GM23338 (cell line): Measurements from ENCODE around the gene SPHKAP. TPM values are rescaled to one million over a fixed set of nuclear protein-coding genes. Genes with fewer than 3 reads are reported as not detected.

Experiments used
- ATAC-seq: fragments of 200-7000 bp; cut with Tn5 transposase; 3 replicates; pipeline ENCODE4 v1.9.1; 2020
- DNase-seq: peaks from one replicate; pipeline ENCODE4 v3.0.0-alpha.2; 2015; ENCODE audit warnings: low spot score
- H2AFZ ChIP-seq: fragments of 200-600 bp; sonication (generic); 2 replicates; pipeline ENCODE4 v1.8.0; 2016; ENCODE audit warnings: antibody characterized with exemption, mild to moderate bottlenecking, moderate library complexity
- H3F3A ChIP-seq: fragments of 200-600 bp; sonication (generic); replicated peaks from 2 replicates; pipeline ENCODE4 v1.8.0; 2017; ENCODE audit warnings: antibody characterized with exemption, mixed run types, low read depth
- H3K27ac ChIP-seq: fragments of 200-600 bp; sonication (generic); 2 replicates; pipeline ENCODE4 v1.6.1; 2016; ENCODE audit warnings: low read depth
- H3K27me3 ChIP-seq: fragments of 200-600 bp; sonication (generic); 2 replicates; pipeline ENCODE4 v1.8.0; 2016; ENCODE audit warnings: mild to moderate bottlenecking, mixed run types, moderate library complexity; ENCODE audit not compliant: insufficient read depth
- H3K36me3 ChIP-seq: fragments of 200-600 bp; sonication (generic); 2 replicates; pipeline ENCODE4 v1.8.0; 2016; ENCODE audit warnings: mild to moderate bottlenecking; ENCODE audit not compliant: insufficient read depth
- H3K4me1 ChIP-seq: fragments of 200-600 bp; sonication (generic); 2 replicates; pipeline ENCODE4 v1.8.0; 2016; ENCODE audit warnings: mild to moderate bottlenecking, moderate library complexity; ENCODE audit not compliant: insufficient read depth
- H3K4me2 ChIP-seq: fragments of 200-600 bp; sonication (generic); 2 replicates; pipeline ENCODE4 v1.7.1; 2017; ENCODE audit warnings: mixed run types
- H3K4me3 ChIP-seq: fragments of 200-600 bp; sonication (generic); 2 replicates; pipeline ENCODE4 v1.6.1; 2016; ENCODE audit warnings: mixed run types
- H3K79me2 ChIP-seq: fragments of 200-600 bp; sonication (generic); replicated peaks from 2 replicates; pipeline ENCODE4 v1.8.0; 2017; ENCODE audit warnings: mild to moderate bottlenecking; ENCODE audit not compliant: insufficient read depth
- H3K9me2 ChIP-seq: fragments of 200-600 bp; sonication (generic); 2 replicates; pipeline ENCODE4 v1.8.0; 2017; ENCODE audit not compliant: insufficient read depth
- H4K20me1 ChIP-seq: fragments of 200-600 bp; sonication (generic); replicated peaks from 2 replicates; pipeline ENCODE4 v1.8.0; 2017; ENCODE audit warnings: mild to moderate bottlenecking; ENCODE audit not compliant: insufficient read depth
- H3K27ac Mint-ChIP-seq: 2 replicates; pipeline ENCODE4 v1.8.0; 2020; ENCODE audit warnings: inconsistent platforms, mild to moderate bottlenecking, moderate library complexity, mixed read lengths
- H3K27me3 Mint-ChIP-seq: 3 replicates; pipeline ENCODE4 v1.8.0; 2022; ENCODE audit warnings: low read depth, mild to moderate bottlenecking, moderate library complexity, mixed read lengths, inconsistent platforms; ENCODE audit not compliant: insufficient read depth, poor library complexity
- H3K36me3 Mint-ChIP-seq: 3 replicates; pipeline ENCODE4 v1.8.0; 2021; ENCODE audit warnings: low read depth, mild to moderate bottlenecking, inconsistent platforms, moderate library complexity, mixed read lengths
- H3K4me1 Mint-ChIP-seq: 3 replicates; pipeline ENCODE4 v1.8.0; 2020; ENCODE audit warnings: mild to moderate bottlenecking, inconsistent platforms, mixed read lengths
- H3K4me3 Mint-ChIP-seq: 3 replicates; pipeline ENCODE4 v1.8.0; 2021; ENCODE audit warnings: moderate library complexity, mild to moderate bottlenecking, inconsistent platforms, mixed read lengths
- H3K9me3 Mint-ChIP-seq: 3 replicates; pipeline ENCODE4 v1.8.0; 2020; ENCODE audit warnings: moderate library complexity, mild to moderate bottlenecking, inconsistent platforms, mixed read lengths
- CREB1 ChIP-seq: fragments of 250-450 bp; sonication (Bioruptor Pico); IDR thresholded peaks from 2 replicates; pipeline ENCODE4 v1.5.0; 2020; ENCODE audit warnings: low read depth, mild to moderate bottlenecking, moderate library complexity
- ETS1 ChIP-seq: IDR thresholded peaks from 2 replicates; pipeline ENCODE4 v1.6.1; 2016; ENCODE audit warnings: antibody characterized with exemption
- EZH2 ChIP-seq: fragments of 200-600 bp; sonication (generic); IDR thresholded peaks from one replicate; pipeline ENCODE4 v1.8.0; 2017; ENCODE audit warnings: antibody characterized with exemption, mild to moderate bottlenecking, low read depth; ENCODE audit not compliant: unreplicated experiment
- EZH2phosphoT487 ChIP-seq: fragments of 200-600 bp; sonication (generic); IDR thresholded peaks from one replicate; pipeline ENCODE4 v1.8.1; 2018; ENCODE audit warnings: antibody characterized with exemption; ENCODE audit not compliant: unreplicated experiment
- JUNB ChIP-seq: IDR thresholded peaks from one replicate; pipeline ENCODE4 v1.6.1; 2016; ENCODE audit warnings: antibody characterized with exemption; ENCODE audit not compliant: unreplicated experiment
- NANOG ChIP-seq: IDR thresholded peaks from 2 replicates; pipeline ENCODE4 v1.6.1; 2016; ENCODE audit warnings: antibody characterized with exemption, borderline replicate concordance
- POLR2AphosphoS5 ChIP-seq: IDR thresholded peaks from 2 replicates; pipeline ENCODE4 v1.6.1; 2016; ENCODE audit warnings: antibody characterized with exemption, low read depth
- REST ChIP-seq: IDR thresholded peaks from one replicate; pipeline ENCODE4 v1.6.1; 2018; ENCODE audit warnings: antibody characterized with exemption; ENCODE audit not compliant: unreplicated experiment
- STAT1 ChIP-seq: IDR thresholded peaks from one replicate; pipeline ENCODE4 v1.6.1; 2016; ENCODE audit warnings: antibody characterized with exemption; ENCODE audit not compliant: unreplicated experiment
- ZNF114 ChIP-seq: fragments of 250-450 bp; sonication (Bioruptor Pico); IDR thresholded peaks from 2 replicates; pipeline ENCODE4 v1.5.0; 2020; ENCODE audit warnings: mild to moderate bottlenecking, moderate library complexity
- ZNF331 ChIP-seq: fragments of 250-450 bp; sonication (Bioruptor Pico); IDR thresholded peaks from 2 replicates; pipeline ENCODE4 v1.5.0; 2020; ENCODE audit warnings: low read depth, mild to moderate bottlenecking, moderate library complexity
- ZNF462 ChIP-seq: fragments of 250-450 bp; sonication (Bioruptor Pico); IDR thresholded peaks from 2 replicates; pipeline ENCODE4 v1.5.0; 2020; ENCODE audit warnings: mild to moderate bottlenecking, moderate library complexity
- polyA plus RNA-seq: library from polyadenylated mRNA; unstranded; fragments of >200 nt; fragmentation: Nextera tagmentation; extraction: Ambion mirVana; gene quantifications from 2 replicates; pipeline ENCODE4 v1.2.1, GENCODE V29; 2016
- total RNA-seq: library from RNA; depleted of rRNA; stranded (reverse); fragments of >200 nt; shearing (Covaris generic); gene quantifications from 2 replicates; pipeline ENCODE4 v1.2.3, GENCODE V29; 2014
- TF ChIP-seq, protein P1 (sequence below), 2 experiments: fragments of 200-600 bp in 1 of 2; sonication (generic) in 1 of 2; conservative IDR thresholded peaks; 2 replicates each; pipeline versions ENCODE4 v1.5.1 to v1.6.1; 2016 to 2017; ENCODE audit warnings: antibody characterized with exemption in 2 of 2, low read depth in 2 of 2, mild to moderate bottlenecking in 2 of 2, moderate library complexity in 1 of 2

Gene SPHKAP
- total and polyA plus RNA-seq, 2 experiments from 2014 or later, result 0.10 TPM; not detected in 1

DNA sequence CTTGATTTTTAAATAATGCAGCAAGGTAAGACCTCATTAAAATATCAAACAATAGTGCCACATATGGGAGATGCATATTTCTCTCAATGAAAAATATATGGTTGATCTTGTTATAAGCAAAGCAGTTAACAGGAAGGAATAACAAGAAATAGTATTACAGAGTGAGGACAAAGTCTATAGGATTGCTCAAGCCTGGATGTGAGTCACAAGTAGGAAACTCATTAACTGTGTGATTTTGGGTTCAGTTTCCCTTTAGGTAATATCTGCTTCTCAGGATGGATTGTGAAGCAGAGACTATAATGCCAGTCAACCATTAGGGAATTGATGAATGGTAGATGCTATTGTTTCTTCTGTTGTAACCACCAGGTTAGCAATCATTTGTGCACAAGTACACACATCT is 42.9 kb upstream of the SPHKAP start:
- Histone ChIP-seq H3K4me3 (no peak overlapping the region), H3K4me2 (no peak overlapping the region), H3K27me3 (no peaks in the 10 kb centered on the region), H3K36me3 (no peaks in the 10 kb centered on the region), H4K20me1 (no peaks in the 10 kb centered on the region), H3K9me2 (0 out of 2 replicates have a peak, but pooled peaks cover 2% of the 10 kb centered on the region), H3K79me2 (no peaks in the 10 kb centered on the region), H3F3A (no peaks in the 10 kb centered on the region), H2AFZ (no peak overlapping the region), H3K27ac (no peak overlapping the region), H3K4me1 (no peaks in the 10 kb centered on the region)
- Mint-ChIP-seq H3K4me3 (no peak overlapping the region), H3K36me3 (no peaks in the 10 kb centered on the region), H3K9me3 (no peaks in the 10 kb centered on the region), H3K27ac (no peak overlapping the region), H3K27me3 (no peaks in the 10 kb centered on the region), H3K4me1 (no peaks in the 10 kb centered on the region)
- DNase-seq, result no peak
- TF ChIP-seq JUNB (no peak), EZH2phosphoT487 (no peak), ZNF114 (CRISPR knock-in tag) (no peak), NANOG (no peak), CREB1 (CRISPR knock-in tag) (no peak), STAT1 (no peak), REST (no peak), EZH2 (no peak), ZNF331 (no peak), ETS1 (no peak), ZNF462 (CRISPR knock-in tag) (no peak), POLR2AphosphoS5 (no peak)
- TF ChIP-seq, protein P1, sequence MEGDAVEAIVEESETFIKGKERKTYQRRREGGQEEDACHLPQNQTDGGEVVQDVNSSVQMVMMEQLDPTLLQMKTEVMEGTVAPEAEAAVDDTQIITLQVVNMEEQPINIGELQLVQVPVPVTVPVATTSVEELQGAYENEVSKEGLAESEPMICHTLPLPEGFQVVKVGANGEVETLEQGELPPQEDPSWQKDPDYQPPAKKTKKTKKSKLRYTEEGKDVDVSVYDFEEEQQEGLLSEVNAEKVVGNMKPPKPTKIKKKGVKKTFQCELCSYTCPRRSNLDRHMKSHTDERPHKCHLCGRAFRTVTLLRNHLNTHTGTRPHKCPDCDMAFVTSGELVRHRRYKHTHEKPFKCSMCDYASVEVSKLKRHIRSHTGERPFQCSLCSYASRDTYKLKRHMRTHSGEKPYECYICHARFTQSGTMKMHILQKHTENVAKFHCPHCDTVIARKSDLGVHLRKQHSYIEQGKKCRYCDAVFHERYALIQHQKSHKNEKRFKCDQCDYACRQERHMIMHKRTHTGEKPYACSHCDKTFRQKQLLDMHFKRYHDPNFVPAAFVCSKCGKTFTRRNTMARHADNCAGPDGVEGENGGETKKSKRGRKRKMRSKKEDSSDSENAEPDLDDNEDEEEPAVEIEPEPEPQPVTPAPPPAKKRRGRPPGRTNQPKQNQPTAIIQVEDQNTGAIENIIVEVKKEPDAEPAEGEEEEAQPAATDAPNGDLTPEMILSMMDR (conservative IDR thresholded peaks at IDR 0.05; ENCODE audit: low read depth in 2 of 2), result no peak
- no peak for ATAC-seq
